ENCODE measurements around the gene TSR3.

Gene TSR3

GRCh38 chr16:1335211-1335971 lies 16.3 kb downstream of the TSR3 start:
- Histone ChIP-seq H3K79me2 (ENCODE audit: control insufficient read depth, insufficient read depth, low read length) (no peaks in the 10 kb centered on the region), H3K18ac (ENCODE audit: low read length) (no peak overlapping the region), H3K4me1 (ENCODE audit: control insufficient read depth, low read depth, low read length) (peaks cover 2% of the 10 kb centered on the region), H3K23ac (ENCODE audit: low read length) (no peak overlapping the region), H3K79me1 (ENCODE audit: low read length) (no peaks in the 10 kb centered on the region), H3K27ac (ENCODE audit: low read depth, low read length) (no peak overlapping the region), H3K27me3 (ENCODE audit: insufficient read depth, low read length, poor library complexity) (peaks cover 10% of the 10 kb centered on the region), H2BK15ac (replicated peaks; ENCODE audit: low read depth) (no peak overlapping the region), H3K36me3 (ENCODE audit: control insufficient read depth, insufficient read depth, low read length) (no peaks in the 10 kb centered on the region), H3K9ac (ENCODE audit: low read length) (no peak overlapping the region), H2BK5ac (ENCODE audit: low read length) (no peak overlapping the region), H3K4ac (ENCODE audit: low read depth, low read length) (no peak overlapping the region), H2AK5ac (ENCODE audit: low read length) (no peak overlapping the region), H3K4me3 (ENCODE audit: low read length) (no peak overlapping the region), H3K56ac (ENCODE audit: low read length) (no peak overlapping the region), H4K8ac (ENCODE audit: low read depth, low read length) (no peak overlapping the region), H2BK120ac (ENCODE audit: low read depth, low read length) (no peak overlapping the region), H3K4me2 (ENCODE audit: low read length) (no peak overlapping the region), H4K5ac (ENCODE audit: low read length) (no peak overlapping the region)
- no CpG with 5 or more reads among the region's 16 CpGs for WGBS (ENCODE audit: extremely low coverage, insufficient coverage, low lambda C conversion rate)
- no peak for DNase-seq

GRCh38 chr16:1334739-1335138 lies 16.9 kb downstream of the TSR3 start:
- Histone ChIP-seq H2BK5ac (ENCODE audit: low read length) (no peak overlapping the region), H3K4ac (ENCODE audit: low read depth, low read length) (no peak overlapping the region), H3K23ac (ENCODE audit: low read length) (no peak overlapping the region), H3K9ac (ENCODE audit: low read length) (no peak overlapping the region), H3K79me2 (ENCODE audit: control insufficient read depth, insufficient read depth, low read length) (no peaks in the 10 kb centered on the region), H2BK15ac (replicated peaks; ENCODE audit: low read depth) (no peak overlapping the region), H3K56ac (ENCODE audit: low read length) (no peak overlapping the region), H2AK5ac (ENCODE audit: low read length) (no peak overlapping the region), H3K18ac (ENCODE audit: low read length) (no peak overlapping the region), H3K36me3 (ENCODE audit: control insufficient read depth, insufficient read depth, low read length) (no peaks in the 10 kb centered on the region), H3K4me1 (ENCODE audit: control insufficient read depth, low read depth, low read length) (peaks cover 2% of the 10 kb centered on the region), H3K4me3 (ENCODE audit: low read length) (no peak overlapping the region), H3K79me1 (ENCODE audit: low read length) (no peaks in the 10 kb centered on the region), H3K4me2 (ENCODE audit: low read length) (no peak overlapping the region), H3K27me3 (ENCODE audit: insufficient read depth, low read length, poor library complexity) (peaks cover 10% of the 10 kb centered on the region), H4K5ac (ENCODE audit: low read length) (no peak overlapping the region), H2BK120ac (ENCODE audit: low read depth, low read length) (no peak overlapping the region), H4K8ac (ENCODE audit: low read depth, low read length) (no peak overlapping the region), H3K27ac (ENCODE audit: low read depth, low read length) (no peak overlapping the region)
- WGBS (ENCODE audit: extremely low coverage, insufficient coverage, low lambda C conversion rate): no CpG with 5 or more reads among the region's 9 CpGs
- DNase-seq: no peak

- H4K5ac ChIP-seq (ENCODE audit: low read length): no peak overlapping the region
- no peak for DNase-seq
- H3K36me3 ChIP-seq (ENCODE audit: control insufficient read depth, insufficient read depth, low read length): no peaks in the 10 kb centered on the region
- H3K18ac ChIP-seq (ENCODE audit: low read length): no peak overlapping the region
- peak overlapping the region; percentile 60 for H3K56ac ChIP-seq (ENCODE audit: low read length)
- peak overlapping the region; percentile 47 for H3K9ac ChIP-seq (ENCODE audit: low read length)
- no peak overlapping the region for H3K4ac ChIP-seq (ENCODE audit: low read depth, low read length)
- no peak overlapping the region for H4K8ac ChIP-seq (ENCODE audit: low read depth, low read length)
- H2AK5ac ChIP-seq (ENCODE audit: low read length): no peak overlapping the region
- H3K27ac ChIP-seq (ENCODE audit: low read depth, low read length): no peak overlapping the region
- no peak overlapping the region for H3K4me3 ChIP-seq (ENCODE audit: low read length)
- no peak overlapping the region for H3K4me2 ChIP-seq (ENCODE audit: low read length)
- no peak overlapping the region for H2BK120ac ChIP-seq (ENCODE audit: low read depth, low read length)
- H3K79me1 ChIP-seq (ENCODE audit: low read length): no peaks in the 10 kb centered on the region
- H2BK5ac ChIP-seq (ENCODE audit: low read length): no peak overlapping the region
- WGBS (ENCODE audit: extremely low coverage, insufficient coverage, low lambda C conversion rate): no CpG with 5 or more reads among the region's 78 CpGs
- no peak overlapping the region for H2BK15ac ChIP-seq (replicated peaks; ENCODE audit: low read depth)
- H3K27me3 ChIP-seq (ENCODE audit: insufficient read depth, low read length, poor library complexity): peaks cover 10% of the 10 kb centered on the region
- H3K23ac ChIP-seq (ENCODE audit: low read length): peak overlapping the region; percentile 45
- peaks cover 2% of the 10 kb centered on the region for H3K4me1 ChIP-seq (ENCODE audit: control insufficient read depth, low read depth, low read length)
- no peaks in the 10 kb centered on the region for H3K79me2 ChIP-seq (ENCODE audit: control insufficient read depth, insufficient read depth, low read length)
Measured at GRCh38 chr16:1333854-1334700, 17.6 kb downstream of the TSR3 start.

- H3K56ac ChIP-seq (ENCODE audit: low read length): peak within 1 kb of the TSS; percentile 79
- H2AK5ac ChIP-seq (ENCODE audit: low read length): no peak within 1 kb of the TSS
- H2BK5ac ChIP-seq (ENCODE audit: low read length): no peak within 1 kb of the TSS
- peaks cover 10% of the 10 kb centered on the region for H3K27me3 ChIP-seq (ENCODE audit: insufficient read depth, low read length, poor library complexity)
- H3K23ac ChIP-seq (ENCODE audit: low read length): peak within 1 kb of the TSS; percentile 45
- no peak within 1 kb of the TSS for H3K27ac ChIP-seq (ENCODE audit: low read depth, low read length)
- H3K4me3 ChIP-seq (ENCODE audit: low read length): no peak within 1 kb of the TSS
- H4K5ac ChIP-seq (ENCODE audit: low read length): no peak within 1 kb of the TSS
- peaks cover 2% of the 10 kb centered on the region for H3K4me1 ChIP-seq (ENCODE audit: control insufficient read depth, low read depth, low read length)
- no peaks in the 10 kb centered on the region for H3K79me1 ChIP-seq (ENCODE audit: low read length)
- H3K4me2 ChIP-seq (ENCODE audit: low read length): peak within 1 kb of the TSS; percentile 87
- H4K8ac ChIP-seq (ENCODE audit: low read depth, low read length): no peak within 1 kb of the TSS
- no peak within 1 kb of the TSS for H3K4ac ChIP-seq (ENCODE audit: low read depth, low read length)
- DNase-seq: peak; percentile 40
- no peaks in the 10 kb centered on the region for H3K36me3 ChIP-seq (ENCODE audit: control insufficient read depth, insufficient read depth, low read length)
- no peaks in the 10 kb centered on the region for H3K79me2 ChIP-seq (ENCODE audit: control insufficient read depth, insufficient read depth, low read length)
- H2BK15ac ChIP-seq (replicated peaks; ENCODE audit: low read depth): no peak within 1 kb of the TSS
- H3K18ac ChIP-seq (ENCODE audit: low read length): peak within 1 kb of the TSS; percentile 16
- H3K9ac ChIP-seq (ENCODE audit: low read length): peak within 1 kb of the TSS; percentile 61
- no peak within 1 kb of the TSS for H2BK120ac ChIP-seq (ENCODE audit: low read depth, low read length)
- no CpG with 5 or more reads among the region's 83 CpGs for WGBS (ENCODE audit: extremely low coverage, insufficient coverage, low lambda C conversion rate)
Measured at GRCh38 chr16:1333149-1333812, 18.4 kb downstream of the TSR3 start, which contains the start of gene BAIAP3. TSS of gene BAIAP3 (plus strand) at chr16:1333645. CDS start at chr16:1338550, 4,905 bp downstream.

- Histone ChIP-seq H3K23ac (ENCODE audit: low read length) (no peak overlapping the region), H4K5ac (ENCODE audit: low read length) (no peak overlapping the region), H4K8ac (ENCODE audit: low read depth, low read length) (no peak overlapping the region), H3K79me2 (ENCODE audit: control insufficient read depth, insufficient read depth, low read length) (no peaks in the 10 kb centered on the region), H2AK5ac (ENCODE audit: low read length) (no peak overlapping the region), H3K4me3 (ENCODE audit: low read length) (no peak overlapping the region), H3K27ac (ENCODE audit: low read depth, low read length) (no peak overlapping the region), H2BK15ac (replicated peaks; ENCODE audit: low read depth) (no peak overlapping the region), H3K27me3 (ENCODE audit: insufficient read depth, low read length, poor library complexity) (peaks cover 10% of the 10 kb centered on the region), H3K18ac (ENCODE audit: low read length) (peak overlapping the region; percentile 16), H3K4me1 (ENCODE audit: control insufficient read depth, low read depth, low read length) (peaks cover 2% of the 10 kb centered on the region), H2BK120ac (ENCODE audit: low read depth, low read length) (no peak overlapping the region), H3K79me1 (ENCODE audit: low read length) (no peaks in the 10 kb centered on the region), H2BK5ac (ENCODE audit: low read length) (no peak overlapping the region), H3K56ac (ENCODE audit: low read length) (peak overlapping the region; percentile 79), H3K4me2 (ENCODE audit: low read length) (peak overlapping the region; percentile 87), H3K9ac (ENCODE audit: low read length) (peak overlapping the region; percentile 61), H3K4ac (ENCODE audit: low read depth, low read length) (no peak overlapping the region), H3K36me3 (ENCODE audit: control insufficient read depth, insufficient read depth, low read length) (no peaks in the 10 kb centered on the region)
- peak; percentile 45 for DNase-seq
- WGBS (ENCODE audit: extremely low coverage, insufficient coverage, low lambda C conversion rate): no CpG with 5 or more reads among the region's 26 CpGs
Measured at GRCh38 chr16:1332618-1333148, 19.0 kb downstream of the TSR3 start.

Measured in mesendoderm (in vitro differentiated cells).